Naive thymus-derived CD4-positive, alpha-beta T cell (primary cell): ENCODE data around the gene AP5S1. TPM values are rescaled to one million over a fixed set of nuclear protein-coding genes. Genes with fewer than 3 reads are reported as not detected.
"Not testable (repeated sequence)": the region's sequence is repeated elsewhere in the genome, so short reads cannot be mapped to it uniquely, and the experiment has no call there.

ENCODE experiments used
- ATAC-seq: fragments of 150-1000 bp; cut with Tn5 transposase; 2 replicates; pipeline ENCODE4 v1.10.0; 2021; ENCODE audit warnings: mild to moderate bottlenecking, moderate library complexity
- CTCF ChIA-PET: fragments of 350-600 bp; sonication (Branson Sonifier 250); formaldehyde crosslinking; loops from one replicate; lab custom pipeline; 2021; ENCODE audit warnings: antibody characterized with exemption; lab: Charles Lee
- POLR2A ChIA-PET: fragments of 350-600 bp; sonication (Branson Sonifier 250); formaldehyde crosslinking; loops from one replicate; lab custom pipeline; 2021; ENCODE audit warnings: antibody characterized with exemption, inconsistent platforms; lab: Charles Lee
- DNase-seq, 9 donors: peaks; one replicate each; pipeline versions ENCODE4 v3.0.0 to v3.0.0-alpha.2; 2020 to 2022; ENCODE audit warnings: mixed read lengths in 1 of 9
- H3K27ac ChIP-seq: one replicate; pipeline ENCODE4 v1.7.0; 2013; ENCODE audit warnings: mild to moderate bottlenecking, low read depth, low read length, moderate library complexity
- H3K27me3 ChIP-seq, 2 donors: one replicate each; pipeline ENCODE4 v1.7.0; 2013; ENCODE audit warnings: low read length in 2 of 2, mild to moderate bottlenecking in 2 of 2, moderate library complexity in 2 of 2; ENCODE audit not compliant: control insufficient read depth in 2 of 2, insufficient read depth in 2 of 2
- H3K36me3 ChIP-seq, 3 experiments: 1 replicate in 2 of 3; 2 replicates in 1 of 3; pipeline ENCODE4 v1.7.0; 2013; ENCODE audit warnings: low read length in 3 of 3, mild to moderate bottlenecking in 3 of 3, moderate library complexity in 1 of 3; ENCODE audit not compliant: insufficient read depth in 3 of 3, control insufficient read depth in 2 of 3
- H3K4me1 ChIP-seq, 2 donors: one replicate each; pipeline ENCODE4 v1.7.0; 2013; ENCODE audit warnings: low read length in 2 of 2, mild to moderate bottlenecking in 2 of 2, moderate library complexity in 1 of 2; ENCODE audit not compliant: control insufficient read depth in 2 of 2, insufficient read depth in 2 of 2
- H3K4me3 ChIP-seq: 2 replicates; pipeline ENCODE4 v1.7.0; 2013; ENCODE audit warnings: mild to moderate bottlenecking, low read length
- H3K9me3 ChIP-seq, 3 experiments: 1 replicate in 2 of 3; 2 replicates in 1 of 3; pipeline ENCODE4 v1.7.0; 2013; ENCODE audit warnings: low read length in 3 of 3; ENCODE audit not compliant: control insufficient read depth in 2 of 3
- H3K27ac Mint-ChIP-seq, 9 donors: one replicate each; pipeline ENCODE4 v1.8.0; 2020 to 2022; ENCODE audit warnings: mixed read lengths in 9 of 9, mild to moderate bottlenecking in 8 of 9, moderate library complexity in 5 of 9, inconsistent platforms in 2 of 9
- H3K27me3 Mint-ChIP-seq, 5 donors: one replicate each; pipeline ENCODE4 v1.8.0; 2021 to 2022; ENCODE audit warnings: mixed read lengths in 5 of 5, mild to moderate bottlenecking in 1 of 5
- H3K36me3 Mint-ChIP-seq, 5 donors: one replicate each; pipeline ENCODE4 v1.8.0; 2020 to 2022; ENCODE audit warnings: mixed read lengths in 5 of 5, mild to moderate bottlenecking in 3 of 5, inconsistent platforms in 1 of 5
- H3K4me1 Mint-ChIP-seq, 7 donors: one replicate each; pipeline ENCODE4 v1.8.0; 2020 to 2022; ENCODE audit warnings: mixed read lengths in 7 of 7, mild to moderate bottlenecking in 3 of 7, inconsistent platforms in 1 of 7
- H3K4me3 Mint-ChIP-seq, 10 donors: one replicate each; pipeline ENCODE4 v1.8.0; 2020 to 2022; ENCODE audit warnings: mild to moderate bottlenecking in 10 of 10, mixed read lengths in 10 of 10, moderate library complexity in 6 of 10, inconsistent platforms in 2 of 10
- H3K9me3 Mint-ChIP-seq, 11 donors: one replicate each; pipeline ENCODE4 v1.8.0; 2020 to 2022; ENCODE audit warnings: mixed read lengths in 11 of 11, mild to moderate bottlenecking in 4 of 11, inconsistent platforms in 1 of 11, moderate library complexity in 1 of 11
- intact Hi-C, 2 donors: fragments of 100-400 bp; cut with micrococcal nuclease; formaldehyde crosslinking; loops; one replicate each; pipeline ENCODE4 v1.15.1; 2023
- polyA plus RNA-seq, 2 donors: library from polyadenylated mRNA; unstranded; fragments of 300-500 nt; fragmentation: Illumina TruSeq; gene quantifications; one replicate each; pipeline ENCODE4 v1.2.3, GENCODE V29; 2021
- total RNA-seq, 6 experiments: library from RNA in 5 of 6; stranded (reverse) in 5 of 6; gene quantifications; 1 replicate in 5 of 6; 2 replicates in 1 of 6; pipeline ENCODE4 v1.2.3 and lab custom pipeline; 2021 to 2026

AP5S1 gene
- total and polyA plus RNA-seq, 7 experiments from 2014 or later = 7.9 to 25.9 (median 12.3) TPM

GRCh38 chr20:3787324-3788014 is 32.9 kb upstream of the AP5S1 start:
- Histone ChIP-seq H3K4me1 (peaks cover 7 to 9% of the 10 kb centered on the region in 2 donors), H3K27ac (peak overlapping the region; percentile 55), H3K4me3 (peak overlapping the region; percentile 29), H3K36me3 (peaks cover 0 to 7% (median 0%) of the 10 kb centered on the region in 3 experiments), H3K9me3 (no peaks in the 10 kb centered on the region), H3K27me3 (no peaks in the 10 kb centered on the region)
- CTCF ChIA-PET = interaction anchor here (0.7 to 8.4 kb wide), 10 partner anchors 9 to 298 kb away, joined by 3 to 82 read pairs (median 4); partner anchors contain the start of genes AP5S1 and CDC25B
- H3K36me3 Mint-ChIP-seq = peaks cover 0 to 5% (median 0%) of the 10 kb centered on the region in 5 donors
- intact Hi-C loops = loop anchor here (1.0 to 2.0 kb wide), 3 partner anchors 9 to 101 kb away; partner anchors contain the start of genes CDC25B (in 1 of the 2), MAVS (in 1 of the 2) and PANK2 (in 1 of the 2)
- no peak for DNase-seq
- H3K4me1 Mint-ChIP-seq = peaks cover 28 to 41% (median 38%) of the 10 kb centered on the region in 7 donors
- peak overlapping the region; percentile 60 to 80 (median 72) for H3K4me3 Mint-ChIP-seq
- POLR2A ChIA-PET = interaction anchor here (1.1 to 6.0 kb wide), 7 partner anchors 9 to 66 kb away, joined by 3 to 85 read pairs (median 8); partner anchors contain the start of genes ADISSP and AP5S1
- H3K27ac Mint-ChIP-seq = peak overlapping the region; percentile 28 to 82 (median 72)
- no peak for ATAC-seq
- peaks cover 0 to 1% (median 0%) of the 10 kb centered on the region in 11 donors for H3K9me3 Mint-ChIP-seq
- H3K27me3 Mint-ChIP-seq = peaks cover 0 to 12% (median 0%) of the 10 kb centered on the region in 5 donors

- peaks cover 7 to 9% of the 10 kb centered on the region in 2 donors for H3K4me1 ChIP-seq
- peak overlapping the region in 9 of 10 donors; percentile 23 to 79 (median 49) for H3K4me3 Mint-ChIP-seq
- H3K27ac Mint-ChIP-seq = peak overlapping the region; percentile 4 to 93 (median 72)
- ATAC-seq (no peak), DNase-seq (no peak)
- peaks cover 0 to 1% (median 0%) of the 10 kb centered on the region in 11 donors for H3K9me3 Mint-ChIP-seq
- H3K36me3 ChIP-seq = peaks cover 0 to 7% (median 0%) of the 10 kb centered on the region in 3 experiments
- CTCF ChIA-PET = interaction anchor here (1.8 to 8.4 kb wide), 3 partner anchors 11 to 31 kb away, joined by 6 to 82 read pairs (median 6); partner anchors contain the start of gene AP5S1
- H3K4me3 ChIP-seq = no peak overlapping the region
- H3K27me3 Mint-ChIP-seq = peaks cover 0 to 12% (median 0%) of the 10 kb centered on the region in 5 donors
- peaks cover 25 to 37% (median 30%) of the 10 kb centered on the region in 7 donors for H3K4me1 Mint-ChIP-seq
- H3K36me3 Mint-ChIP-seq = peaks cover 0 to 5% (median 0%) of the 10 kb centered on the region in 5 donors
- POLR2A ChIA-PET = interaction anchor here (1.1 to 6.0 kb wide), 4 partner anchors 12 to 58 kb away, joined by 3 to 85 read pairs (median 14); partner anchors contain the start of genes AP5S1 and MAVS
- no peak overlapping the region for H3K27ac ChIP-seq
- no peaks in the 10 kb centered on the region for H3K9me3 ChIP-seq
- intact Hi-C loops = no loop called here
- H3K27me3 ChIP-seq = no peaks in the 10 kb centered on the region
Measured at GRCh38 chr20:3788685-3789155, 31.6 kb upstream of the AP5S1 start.

GRCh38 chr20:3789201-3789600 is 31.1 kb upstream of the AP5S1 start:
- H3K4me3 ChIP-seq, H3K4me1 ChIP-seq, H3K36me3 Mint-ChIP-seq, H3K9me3 ChIP-seq, H3K36me3 ChIP-seq, H3K27me3 ChIP-seq, H3K27ac ChIP-seq, DNase-seq, H3K9me3 Mint-ChIP-seq, intact Hi-C loops, ATAC-seq: not testable (repeated sequence)
- peak overlapping the region in 5 of 10 donors; percentile 2 to 49 (median 35) for H3K4me3 Mint-ChIP-seq
- POLR2A ChIA-PET = interaction anchor here (0.6 to 6.0 kb wide), 5 partner anchors 11 to 66 kb away, joined by 3 to 85 read pairs (median 3); partner anchors contain the start of genes AP5S1 and MAVS
- H3K4me1 Mint-ChIP-seq = peaks cover 25 to 37% (median 30%) of the 10 kb centered on the region in 7 donors
- H3K27ac Mint-ChIP-seq = peak overlapping the region in 6 of 9 donors; percentile 38 to 93 (median 73)
- CTCF ChIA-PET = interaction anchor here (0.7 to 8.4 kb wide), 3 partner anchors 10 to 30 kb away, joined by 3 to 82 read pairs (median 6); partner anchors contain the start of gene AP5S1
- H3K27me3 Mint-ChIP-seq = peaks cover 0 to 12% (median 0%) of the 10 kb centered on the region in 5 donors

- Mint-ChIP-seq H3K36me3 (peaks cover 4 to 28% (median 12%) of the 10 kb centered on the region in 5 donors), H3K4me1 (peaks cover 21 to 28% (median 25%) of the 10 kb centered on the region in 7 donors), H3K27ac (peak overlapping the region in 2 of 9 donors; percentile 17 to 38), H3K4me3 (peak overlapping the region in 4 of 10 donors; percentile 8 to 59 (median 20))
- H3K27ac ChIP-seq, H3K4me3 ChIP-seq, H3K27me3 ChIP-seq, DNase-seq, intact Hi-C loops, H3K9me3 ChIP-seq, H3K27me3 Mint-ChIP-seq, H3K9me3 Mint-ChIP-seq, ATAC-seq: not testable (repeated sequence)
- Histone ChIP-seq H3K4me1 (peaks cover 11 to 23% of the 10 kb centered on the region in 2 donors), H3K36me3 (peaks cover 0 to 19% (median 0%) of the 10 kb centered on the region in 3 experiments)
- CTCF ChIA-PET = interaction anchor here (3.5 kb wide), 1 partner anchor 25 kb away, joined by 17 read pairs; the partner anchor contains the start of gene AP5S1
- POLR2A ChIA-PET = interaction anchor here (3.5 kb wide), 1 partner anchor 21 kb away, joined by 134 read pairs; the partner anchor contains the start of gene AP5S1
Measured at GRCh38 chr20:3794168-3794567, 26.2 kb upstream of the AP5S1 start.

GRCh38 chr20:3794701-3795420 is 25.5 kb upstream of the AP5S1 start:
- Histone ChIP-seq H3K27me3 (no peaks in the 10 kb centered on the region), H3K9me3 (no peaks in the 10 kb centered on the region), H3K36me3 (peaks cover 0 to 19% (median 0%) of the 10 kb centered on the region in 3 experiments), H3K4me3 (peak overlapping the region; percentile 88), H3K27ac (peak overlapping the region; percentile 95), H3K4me1 (peaks cover 18 to 30% of the 10 kb centered on the region in 2 donors)
- Mint-ChIP-seq H3K36me3 (peaks cover 5 to 32% (median 17%) of the 10 kb centered on the region in 5 donors), H3K9me3 (no peaks in the 10 kb centered on the region), H3K27ac (peak overlapping the region in 7 of 9 donors; percentile 81 to 95 (median 95)), H3K27me3 (peaks cover 0 to 7% (median 0%) of the 10 kb centered on the region in 5 donors), H3K4me3 (peak overlapping the region; percentile 90 to 99 (median 94)), H3K4me1 (peaks cover 24 to 35% (median 31%) of the 10 kb centered on the region in 7 donors)
- ATAC-seq = no peak
- ChIA-PET CTCF (interaction anchor here (0.7 to 3.5 kb wide), 3 partner anchors 21 to 41 kb away, joined by 3 to 17 read pairs (median 4); partner anchors contain the start of gene AP5S1), POLR2A (interaction anchor here (1.7 to 3.5 kb wide), 3 partner anchors 8 to 21 kb away, joined by 7 to 134 read pairs (median 7); partner anchors contain the start of genes AP5S1 and CENPB)
- no peak for DNase-seq
- intact Hi-C loops = loop anchor here (1.0 to 5.0 kb wide), 4 partner anchors 25 to 1332 kb away; partner anchors contain the start of genes AP5S1 (in 1 of the 2), CDS2 (in 1 of the 2) and MAVS (in 1 of the 2)
